ENCODE measurements around the gene RGS14. TPM values are rescaled to one million over a fixed set of nuclear protein-coding genes. Genes with fewer than 3 reads are reported as not detected.
A peak's percentile ranks its signal among the peaks of the same experiment; 100 is the strongest.

The RGS14 gene
- total and polyA plus RNA-seq, 4 experiments from 2014 or later, result 62.3 to 168 (median 132) TPM

- Mint-ChIP-seq H3K9me3 (peaks cover 0 to 1% (median 0%) of the 10 kb centered on the region in 8 donors), H3K4me1 (peaks cover 23 to 67% (median 30%) of the 10 kb centered on the region in 4 donors), H3K27ac (peak within 1 kb of the TSS in 5 of 7 donors; percentile 16 to 75 (median 43)), H3K36me3 (no peaks in the 10 kb centered on the region), H3K27me3 (no peaks in the 10 kb centered on the region), H3K4me3 (peak within 1 kb of the TSS in 2 of 8 donors; percentile 38 to 74)
- H3K9me3 ChIP-seq (ENCODE audit: control insufficient read depth in 1 of 2, low read length in 2 of 2), result no peaks in the 10 kb centered on the region
- peaks cover 43% of the 10 kb centered on the region for H3K4me1 ChIP-seq (ENCODE audit: insufficient read depth, low read length)
- CTCF ChIA-PET (ENCODE audit: partially characterized antibody), result interaction anchor here (1.1 to 9.6 kb wide), 6 partner anchors 12 to 118 kb away, joined by 3 to 295 read pairs (median 12); partner anchors contain the start of genes PFN3 and RGS14
- H3K27ac ChIP-seq (ENCODE audit: low read depth, low read length), result no peak within 1 kb of the TSS
- H3K27me3 ChIP-seq (ENCODE audit: insufficient read depth, low read length), result no peaks in the 10 kb centered on the region
- no peak within 1 kb of the TSS for H3K4me3 ChIP-seq (ENCODE audit: low read length in 2 of 2)
- no peak for DNase-seq
- no peaks in the 10 kb centered on the region for H3K36me3 ChIP-seq (ENCODE audit: insufficient read depth, low read length)
- POLR2A ChIA-PET (ENCODE audit: partially characterized antibody), result interaction anchor here (0.6 to 10.3 kb wide), 3 partner anchors 11 to 171 kb away, joined by 6 to 138 read pairs (median 14); partner anchors contain the start of gene PFN3
- intact Hi-C loops (cut with micrococcal nuclease), result no loop called here
Observed at GRCh38 chr5:177384134-177384533, 26.4 kb downstream of the RGS14 start, which contains the start of gene SLC34A1. SLC34A1 (plus strand) TSS chr5:177384434; CDS start chr5:177385742, 1,308 bp downstream.

GRCh38 chr5:177385720-177386119, 28.0 kb downstream of the RGS14 start:
- Histone ChIP-seq H3K36me3 (ENCODE audit: insufficient read depth, low read length) (no peaks in the 10 kb centered on the region), H3K4me3 (ENCODE audit: low read length in 2 of 2) (no peak overlapping the region), H3K9me3 (ENCODE audit: control insufficient read depth in 1 of 2, low read length in 2 of 2) (no peaks in the 10 kb centered on the region), H3K27ac (ENCODE audit: low read depth, low read length) (no peak overlapping the region), H3K4me1 (ENCODE audit: insufficient read depth, low read length) (peaks cover 53% of the 10 kb centered on the region), H3K27me3 (ENCODE audit: insufficient read depth, low read length) (no peaks in the 10 kb centered on the region)
- no peak for DNase-seq
- peak overlapping the region in 2 of 7 donors; percentile 16 to 81 for H3K27ac Mint-ChIP-seq
- no peaks in the 10 kb centered on the region for H3K36me3 Mint-ChIP-seq
- intact Hi-C loops (cut with micrococcal nuclease), result no loop called here
- H3K27me3 Mint-ChIP-seq, result no peaks in the 10 kb centered on the region
- CTCF ChIA-PET (ENCODE audit: partially characterized antibody), result interaction anchor here (5.2 to 11.6 kb wide), 4 partner anchors 14 to 70 kb away, joined by 27 to 295 read pairs (median 206); partner anchors contain the start of gene PFN3
- H3K9me3 Mint-ChIP-seq, result peaks cover 0 to 1% (median 0%) of the 10 kb centered on the region in 8 donors
- H3K4me3 Mint-ChIP-seq, result peak overlapping the region in 5 of 8 donors; percentile 13 to 74 (median 35)
- peaks cover 32 to 72% (median 40%) of the 10 kb centered on the region in 4 donors for H3K4me1 Mint-ChIP-seq
- POLR2A ChIA-PET (ENCODE audit: partially characterized antibody), result interaction anchor here (1.0 to 10.3 kb wide), 4 partner anchors 13 to 22 kb away, joined by 3 to 138 read pairs (median 6); partner anchors contain the start of gene PFN3

GRCh38 chr5:177386542-177386941, 28.8 kb downstream of the RGS14 start:
- H3K27me3 Mint-ChIP-seq, result no peaks in the 10 kb centered on the region
- POLR2A ChIA-PET (ENCODE audit: partially characterized antibody), result interaction anchor here (0.7 to 10.3 kb wide), 5 partner anchors 14 to 46 kb away, joined by 3 to 138 read pairs (median 6); partner anchors contain the start of gene PFN3
- intact Hi-C loops (cut with micrococcal nuclease), result no loop called here
- H3K9me3 Mint-ChIP-seq, result peaks cover 0 to 1% (median 0%) of the 10 kb centered on the region in 8 donors
- Histone ChIP-seq H3K27ac (ENCODE audit: low read depth, low read length) (no peak overlapping the region), H3K9me3 (ENCODE audit: control insufficient read depth in 1 of 2, low read length in 2 of 2) (no peaks in the 10 kb centered on the region), H3K4me1 (ENCODE audit: insufficient read depth, low read length) (peaks cover 58% of the 10 kb centered on the region), H3K36me3 (ENCODE audit: insufficient read depth, low read length) (no peaks in the 10 kb centered on the region), H3K4me3 (ENCODE audit: low read length in 2 of 2) (no peak overlapping the region), H3K27me3 (ENCODE audit: insufficient read depth, low read length) (no peaks in the 10 kb centered on the region)
- CTCF ChIA-PET (ENCODE audit: partially characterized antibody), result interaction anchor here (1.0 to 11.6 kb wide), 7 partner anchors 15 to 78 kb away, joined by 3 to 295 read pairs (median 27); partner anchors contain the start of gene PFN3
- DNase-seq, result peak in 1 of 5 donors; percentile 18
- peak overlapping the region in 1 of 7 donors; percentile 21 for H3K27ac Mint-ChIP-seq
- peaks cover 39 to 75% (median 44%) of the 10 kb centered on the region in 4 donors for H3K4me1 Mint-ChIP-seq
- no peak overlapping the region for H3K4me3 Mint-ChIP-seq
- H3K36me3 Mint-ChIP-seq, result no peaks in the 10 kb centered on the region

- H3K27ac ChIP-seq (ENCODE audit: low read depth, low read length), result peak overlapping the region; percentile 71
- Mint-ChIP-seq H3K36me3 (no peaks in the 10 kb centered on the region), H3K27me3 (no peaks in the 10 kb centered on the region), H3K9me3 (peaks cover 0 to 1% (median 0%) of the 10 kb centered on the region in 8 donors), H3K27ac (peak overlapping the region in 4 of 7 donors; percentile 12 to 50 (median 20)), H3K4me1 (peaks cover 37 to 72% (median 45%) of the 10 kb centered on the region in 4 donors), H3K4me3 (no peak overlapping the region)
- no peaks in the 10 kb centered on the region for H3K9me3 ChIP-seq (ENCODE audit: control insufficient read depth in 1 of 2, low read length in 2 of 2)
- no peaks in the 10 kb centered on the region for H3K27me3 ChIP-seq (ENCODE audit: insufficient read depth, low read length)
- POLR2A ChIA-PET (ENCODE audit: partially characterized antibody), result interaction anchor here (3.8 to 10.3 kb wide), 4 partner anchors 16 to 67 kb away, joined by 33 to 138 read pairs (median 76); partner anchors contain the start of genes PFN3 and RGS14
- H3K4me1 ChIP-seq (ENCODE audit: insufficient read depth, low read length), result peaks cover 58% of the 10 kb centered on the region
- H3K36me3 ChIP-seq (ENCODE audit: insufficient read depth, low read length), result no peaks in the 10 kb centered on the region
- no peak for DNase-seq
- H3K4me3 ChIP-seq (ENCODE audit: low read length in 2 of 2), result no peak overlapping the region
- intact Hi-C loops (cut with micrococcal nuclease), result no loop called here
- CTCF ChIA-PET (ENCODE audit: partially characterized antibody), result interaction anchor here (1.4 to 11.6 kb wide), 5 partner anchors 16 to 69 kb away, joined by 3 to 295 read pairs (median 140); partner anchors contain the start of gene PFN3
Observed at GRCh38 chr5:177387405-177387804, 29.7 kb downstream of the RGS14 start.

- DNase-seq, result peak in 1 of 5 donors; percentile 34
- Mint-ChIP-seq H3K4me1 (peaks cover 36 to 69% (median 43%) of the 10 kb centered on the region in 4 donors), H3K9me3 (peaks cover 0 to 1% (median 0%) of the 10 kb centered on the region in 8 donors), H3K36me3 (no peaks in the 10 kb centered on the region), H3K27me3 (no peaks in the 10 kb centered on the region), H3K4me3 (peak overlapping the region in 7 of 8 donors; percentile 64 to 82 (median 78)), H3K27ac (peak overlapping the region; percentile 79 to 98 (median 96))
- H3K27me3 ChIP-seq (ENCODE audit: insufficient read depth, low read length), result no peaks in the 10 kb centered on the region
- intact Hi-C loops (cut with micrococcal nuclease), result loop anchor here (1.0 to 2.0 kb wide), 2 partner anchors 9 to 16 kb away; no protein-coding TSS in a partner anchor
- H3K4me3 ChIP-seq (ENCODE audit: low read length in 2 of 2), result no peak overlapping the region
- H3K4me1 ChIP-seq (ENCODE audit: insufficient read depth, low read length), result peaks cover 58% of the 10 kb centered on the region
- POLR2A ChIA-PET (ENCODE audit: partially characterized antibody), result interaction anchor here (0.8 to 10.3 kb wide), 13 partner anchors 10 to 113 kb away, joined by 4 to 138 read pairs (median 34); partner anchors contain the start of genes GRK6, LMAN2, MXD3 and PFN3
- H3K27ac ChIP-seq (ENCODE audit: low read depth, low read length), result peak overlapping the region; percentile 71
- H3K36me3 ChIP-seq (ENCODE audit: insufficient read depth, low read length), result no peaks in the 10 kb centered on the region
- H3K9me3 ChIP-seq (ENCODE audit: control insufficient read depth in 1 of 2, low read length in 2 of 2), result no peaks in the 10 kb centered on the region
- CTCF ChIA-PET (ENCODE audit: partially characterized antibody), result interaction anchor here (1.0 to 11.6 kb wide), 22 partner anchors 10 to 275 kb away, joined by 3 to 295 read pairs (median 23); partner anchors contain the start of genes GRK6, LMAN2, PDLIM7 and PFN3
Observed at GRCh38 chr5:177388521-177389052, 30.9 kb downstream of the RGS14 start.

- Histone ChIP-seq H3K36me3 (ENCODE audit: insufficient read depth, low read length) (no peaks in the 10 kb centered on the region), H3K9me3 (ENCODE audit: control insufficient read depth in 1 of 2, low read length in 2 of 2) (no peaks in the 10 kb centered on the region), H3K27me3 (ENCODE audit: insufficient read depth, low read length) (no peaks in the 10 kb centered on the region), H3K4me1 (ENCODE audit: insufficient read depth, low read length) (peaks cover 58% of the 10 kb centered on the region), H3K27ac (ENCODE audit: low read depth, low read length) (peak overlapping the region; percentile 71), H3K4me3 (ENCODE audit: low read length in 2 of 2) (peak overlapping the region in 1 of 2 donors; percentile 4)
- ChIA-PET POLR2A (ENCODE audit: partially characterized antibody) (interaction anchor here (0.7 to 10.3 kb wide), 23 partner anchors 11 to 112 kb away, joined by 3 to 138 read pairs (median 8); partner anchors contain the start of genes F12, GRK6, LMAN2 and MXD3), CTCF (ENCODE audit: partially characterized antibody) (interaction anchor here (1.0 to 11.6 kb wide), 36 partner anchors 11 to 276 kb away, joined by 3 to 295 read pairs (median 7); partner anchors contain the start of genes DDX41, F12, GRK6 and LMAN2)
- Mint-ChIP-seq H3K4me3 (peak overlapping the region; percentile 62 to 88 (median 78)), H3K4me1 (peaks cover 33 to 65% (median 43%) of the 10 kb centered on the region in 4 donors), H3K27ac (peak overlapping the region; percentile 79 to 98 (median 96)), H3K36me3 (no peaks in the 10 kb centered on the region), H3K27me3 (no peaks in the 10 kb centered on the region), H3K9me3 (no peaks in the 10 kb centered on the region)
- intact Hi-C loops (cut with micrococcal nuclease), result loop anchor here (1.0 to 5.0 kb wide), 8 partner anchors 10 to 112 kb away; partner anchors contain the start of genes PDLIM7 and RGS14
- DNase-seq, result peak; percentile 73 to 88 (median 80)
Observed at GRCh38 chr5:177389241-177390169, 31.8 kb downstream of the RGS14 start.
